H1 (cell line): ENCODE measurements around the gene DPY19L3. TPM values are rescaled to one million over a fixed set of nuclear protein-coding genes. Genes with fewer than 3 reads are reported as not detected.

Source experiments
- BRCA1 ChIP-seq: IDR thresholded peaks from 2 replicates; pipeline ENCODE4 v1.6.1; 2012; ENCODE audit warnings: low read depth, low read length, improper control_type of control experiment
- RAD21 ChIP-seq, 2 experiments: IDR thresholded peaks in 1 of 2; conservative IDR thresholded peaks in 1 of 2; 2 replicates each; pipeline ENCODE4 v1.6.1; 2011; ENCODE audit warnings: low read depth in 2 of 2, low read length in 2 of 2, improper control_type of control experiment in 1 of 2, inconsistent platforms in 1 of 2, mild to moderate bottlenecking in 1 of 2, moderate library complexity in 1 of 2
- SP4 ChIP-seq: IDR thresholded peaks from 2 replicates; pipeline ENCODE4 v1.6.1; 2012; ENCODE audit warnings: low read length, inconsistent platforms
- polyA plus RNA-seq, 7 experiments: library from polyadenylated mRNA; depleted of rRNA in 3 of 7; stranded (reverse) in 5 of 7; unstranded in 2 of 7; fragments of >200 nt in 5 of 7; fragments of 200-250 nt in 2 of 7; gene quantifications; 1 replicate in 5 of 7; 2 replicates in 1 of 7; 4 replicates in 1 of 7; pipeline versions ENCODE4 v1.2.1 to v1.2.3, GENCODE V29; 2011 to 2013; ENCODE audit warnings: missing spikeins in 2 of 7, mixed read lengths in 2 of 7
- total RNA-seq: library from RNA; stranded (reverse); fragmentation: NEBNext Ultra II Directional; extraction: Animal tissue kit (Norgen Biotek cat#: 25700); gene quantifications from 2 replicates; pipeline ENCODE4 v1.2.1, GENCODE V29; 2021

The DPY19L3 gene
- total and polyA plus RNA-seq, 2 of the 8 experiments (the other 6 are each of a cell fraction or from before 2014, with no cell fraction given) = 35.3 to 60.2 TPM

DNA sequence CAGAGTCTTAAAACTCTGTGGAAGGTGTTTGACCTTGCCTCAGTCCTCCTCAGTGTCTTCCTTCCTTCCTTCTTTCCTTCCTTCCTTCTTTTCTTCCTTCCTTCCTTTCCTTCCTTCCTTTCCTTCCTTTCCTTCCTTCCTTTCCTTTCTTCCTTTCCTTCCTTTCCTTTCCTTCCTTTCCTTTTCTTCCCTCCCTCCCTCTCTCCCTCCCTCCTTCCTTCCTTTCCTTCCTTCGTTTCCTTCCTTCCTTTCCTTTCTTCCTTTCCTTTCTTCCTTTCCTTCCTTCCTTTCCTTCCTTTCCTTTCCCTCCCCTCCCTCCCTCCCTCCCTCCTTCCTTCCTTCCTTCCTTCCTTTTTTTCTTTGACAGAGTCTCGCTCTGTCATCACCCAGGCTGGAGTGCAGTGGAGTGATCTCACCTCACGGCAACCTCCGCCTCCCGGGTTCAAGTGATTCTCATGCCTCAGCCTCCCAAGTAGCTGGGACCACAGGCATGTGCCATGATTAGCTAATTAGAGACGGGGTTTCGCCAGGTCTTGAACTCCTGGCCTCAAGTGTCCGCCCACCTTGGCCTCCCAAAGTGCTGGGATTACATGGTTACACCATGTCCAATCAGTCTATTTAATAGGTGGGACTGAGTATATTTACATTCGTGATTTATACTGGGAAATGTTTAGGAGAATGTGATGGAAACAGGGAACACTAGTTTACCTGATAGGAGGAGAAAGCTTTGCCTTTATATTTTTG is 43.8 kb upstream of the DPY19L3 start (continued):
- no peak for TF ChIP-seq BRCA1
- TF ChIP-seq SP4 = no peak
- no peak for TF ChIP-seq RAD21 (IDR thresholded peaks at IDR 0.05 in 1 of 2, conservative IDR thresholded peaks at IDR 0.05 in 1 of 2; ENCODE audit: low read depth in 2 of 2, low read length in 2 of 2)
